ENCODE results near the gene MRPS7.
"Not testable (repeated sequence)": the region's sequence is repeated elsewhere in the genome, so short reads cannot be mapped to it uniquely, and the experiment has no call there.

The MRPS7 gene

DNA sequence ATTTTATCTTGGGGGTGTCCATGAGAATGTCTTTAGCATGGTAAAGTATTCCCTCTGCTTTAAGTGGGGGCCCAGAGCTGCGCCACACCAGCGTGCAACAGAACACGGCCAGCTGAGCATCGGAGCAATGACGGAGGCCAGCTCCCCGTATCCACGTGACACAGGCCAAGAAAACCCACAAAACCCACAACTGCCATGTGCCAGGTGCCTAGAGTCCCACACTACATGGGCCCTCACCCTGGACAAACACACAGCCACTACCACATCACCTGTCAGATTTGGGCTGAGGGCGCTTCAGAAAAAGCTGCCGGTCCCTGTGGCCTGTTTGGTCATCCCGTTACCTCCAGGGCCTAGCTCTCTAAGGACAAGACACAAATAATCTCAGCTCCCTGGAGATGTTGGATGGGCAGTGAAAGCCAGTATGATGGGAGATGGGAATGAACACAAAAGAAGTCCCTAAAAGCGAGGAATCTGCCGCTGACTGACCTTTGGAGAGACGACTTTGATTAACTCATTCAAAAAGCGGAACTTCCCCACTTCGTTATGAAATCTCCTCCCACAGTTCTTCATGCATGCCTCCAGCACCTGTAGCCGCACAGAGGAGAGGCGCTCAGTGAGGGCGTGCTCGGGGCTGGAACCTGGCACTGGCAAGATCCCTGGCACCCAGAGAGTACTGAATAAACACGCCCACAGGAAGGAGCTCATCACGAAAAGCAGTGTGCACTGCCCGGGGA lies 17.4 kb upstream of the MRPS7 start:
- no peak for FAIRE-seq

DNA sequence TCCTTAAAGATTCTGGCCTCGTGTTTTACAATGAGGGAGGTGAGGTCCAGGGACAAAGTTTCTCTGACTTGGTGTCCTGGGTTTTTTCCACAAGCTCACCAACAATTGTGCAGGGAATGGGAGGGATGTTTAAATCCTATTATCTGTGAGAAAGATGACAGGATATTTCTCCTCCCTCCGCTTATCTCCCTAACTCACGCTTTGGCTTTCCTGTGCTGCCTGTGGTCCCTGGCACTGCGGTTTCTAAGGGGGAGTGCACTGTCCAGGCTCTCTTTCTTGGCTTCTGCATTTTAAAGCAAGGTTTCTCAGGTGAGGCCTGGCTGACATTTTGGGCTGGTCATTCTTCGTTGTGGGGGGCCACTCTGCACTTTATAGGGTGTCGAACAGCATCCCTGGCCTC lies 16.7 kb upstream of the MRPS7 start:
- no peak for FAIRE-seq

DNA sequence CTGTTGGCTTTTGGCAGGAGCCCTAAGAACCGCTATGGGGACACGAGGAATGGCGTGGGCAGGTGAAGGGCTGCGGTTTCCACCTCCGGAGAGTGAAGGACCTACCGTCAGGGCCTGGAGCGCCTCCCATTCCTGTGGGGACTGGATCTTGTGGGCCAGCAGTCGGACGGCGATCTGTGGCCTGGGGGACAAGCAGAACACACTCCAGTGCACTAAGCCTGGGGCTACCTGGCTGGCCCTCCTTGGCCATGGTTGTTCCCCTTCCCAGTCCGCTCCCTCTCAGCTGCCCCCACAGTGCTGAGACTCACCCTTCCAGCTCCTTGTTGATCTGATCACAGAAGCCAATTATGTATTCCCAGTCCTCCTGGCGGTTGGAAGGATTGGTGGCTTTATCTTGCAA lies 15.3 kb upstream of the MRPS7 start:
- no peak for FAIRE-seq

DNA sequence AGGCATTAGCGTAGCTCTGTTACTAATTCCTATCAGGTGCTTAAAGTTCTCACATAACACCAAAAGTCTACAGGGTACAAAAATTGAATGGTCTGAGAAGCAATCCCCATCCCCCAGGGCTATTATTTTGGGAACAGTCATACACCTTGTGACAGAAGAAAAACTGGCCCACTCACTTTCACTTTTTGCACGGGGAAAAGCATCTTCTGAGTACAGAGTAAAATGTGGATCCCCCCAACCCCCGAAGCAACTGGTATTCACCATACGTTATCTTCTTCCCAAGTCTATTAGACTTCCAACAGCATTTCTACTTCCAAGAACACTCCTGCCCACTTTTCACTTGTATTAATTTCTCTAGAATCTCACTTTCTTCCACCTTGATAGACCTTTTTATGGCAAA lies 12.1 kb upstream of the MRPS7 start:
- no peak for FAIRE-seq

DNA sequence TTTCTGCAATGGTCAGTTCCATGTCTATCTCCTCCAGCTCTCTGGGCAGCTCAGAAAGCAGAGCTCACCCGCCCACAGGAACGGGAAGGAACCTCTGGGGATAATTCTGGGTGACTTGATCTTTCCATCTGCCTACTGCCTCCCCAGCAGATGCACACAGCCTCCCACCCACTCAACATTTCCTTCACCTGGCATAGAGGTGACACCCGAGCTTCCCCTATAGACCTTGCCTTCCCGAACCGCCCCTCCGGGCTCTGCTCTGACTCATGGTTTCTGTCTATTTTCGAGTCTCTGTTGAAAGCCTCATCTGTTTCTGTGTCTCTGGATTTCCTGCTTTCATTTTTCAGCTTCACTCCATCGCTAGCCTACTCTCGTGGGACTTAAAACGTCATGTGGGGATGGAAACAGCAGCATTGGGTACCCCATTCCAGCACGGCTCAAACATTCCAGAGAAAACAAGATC lies 11.6 kb upstream of the MRPS7 start:
- FAIRE-seq: no peak

DNA sequence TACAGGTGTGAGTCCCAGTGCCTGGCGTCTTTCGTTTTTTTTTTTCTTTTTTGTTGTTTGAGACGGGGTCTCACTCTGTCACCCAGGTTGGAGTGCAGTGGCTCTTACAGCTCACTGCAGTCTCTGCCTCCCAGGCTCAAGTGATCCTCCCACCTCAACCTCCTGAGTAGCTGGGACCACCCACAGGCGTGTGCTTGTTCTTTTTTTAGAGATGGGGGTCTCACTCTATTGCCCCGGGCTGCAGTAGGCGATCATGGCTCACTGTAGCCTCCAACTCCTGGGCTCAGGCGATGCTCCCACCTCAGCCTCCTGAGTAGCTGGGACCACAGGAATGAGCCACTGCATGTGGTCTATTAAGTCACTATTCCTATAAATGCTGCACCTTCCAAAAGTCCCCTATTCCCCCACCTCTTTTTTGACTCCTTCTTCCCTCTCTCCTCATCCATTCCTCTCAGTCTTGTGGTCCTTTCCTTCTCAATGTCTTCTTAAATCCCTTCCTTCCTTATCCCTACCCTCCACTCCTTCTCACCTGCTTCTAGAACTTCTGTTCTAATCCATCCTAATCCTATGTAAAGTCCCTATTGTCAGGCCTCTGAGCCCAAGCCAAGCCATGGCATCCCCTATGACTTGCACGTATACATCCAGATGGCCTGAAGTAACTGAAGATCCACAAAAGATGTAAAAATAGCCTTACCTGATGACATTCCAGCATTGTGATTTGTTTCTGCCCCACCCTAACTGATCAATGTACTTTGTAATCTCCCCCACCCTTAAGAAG lies 9.5 kb upstream of the MRPS7 start:
- FAIRE-seq: no peak

DNA sequence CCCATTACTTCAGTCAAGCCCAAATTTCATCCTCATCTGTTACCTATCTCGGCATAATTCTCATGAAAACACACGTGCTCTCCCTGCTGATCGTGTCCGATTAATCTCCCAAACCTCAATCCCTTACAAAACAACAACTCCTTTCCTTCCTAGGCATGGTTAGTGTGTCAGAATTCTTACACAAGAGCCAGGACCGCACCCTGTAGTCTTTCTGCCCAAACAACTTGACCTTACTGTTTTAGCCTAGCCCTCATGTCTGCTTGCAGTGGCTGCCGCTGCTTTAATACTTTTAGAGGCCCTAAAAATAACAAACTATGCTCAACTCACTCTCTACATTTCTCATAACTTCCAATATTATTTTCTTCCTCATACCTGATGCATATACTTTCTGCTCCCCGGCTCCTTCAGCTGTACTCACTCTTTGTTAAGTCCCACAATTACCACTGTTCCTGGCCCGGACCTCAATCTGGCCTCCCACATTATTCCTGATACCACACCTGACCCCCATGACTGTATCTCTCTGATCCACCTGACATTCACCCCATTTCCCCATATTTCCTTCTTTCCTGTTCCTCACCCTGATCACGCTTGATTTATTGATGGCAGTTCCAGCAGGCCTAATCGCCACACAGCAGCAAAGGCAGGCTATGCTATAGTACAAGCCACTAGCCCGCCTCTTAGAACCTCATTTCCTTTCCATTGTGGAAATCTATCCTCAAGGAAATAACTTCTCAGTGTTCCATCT lies 5.6 kb upstream of the MRPS7 start:
- not testable (repeated sequence) for FAIRE-seq

DNA sequence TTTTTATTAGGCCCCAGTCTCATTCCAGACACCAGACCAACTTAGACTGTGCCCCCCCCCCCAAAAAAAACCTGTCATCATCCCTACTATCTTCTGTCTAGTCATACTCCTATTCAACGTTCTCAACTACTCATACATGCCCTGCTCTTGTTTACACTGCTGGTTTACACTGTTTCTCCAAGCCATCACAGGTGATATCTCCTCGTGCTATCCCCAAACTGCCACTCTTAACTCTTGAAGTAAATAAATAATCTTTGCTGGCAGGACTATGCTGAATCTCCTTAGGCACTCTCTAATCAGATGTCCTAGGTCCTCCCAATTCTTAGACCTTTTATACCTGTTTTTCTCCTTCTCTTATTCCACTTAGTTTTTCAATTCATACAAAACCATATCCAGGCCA lies 4.5 kb upstream of the MRPS7 start:
- not testable (repeated sequence) for FAIRE-seq

DNA sequence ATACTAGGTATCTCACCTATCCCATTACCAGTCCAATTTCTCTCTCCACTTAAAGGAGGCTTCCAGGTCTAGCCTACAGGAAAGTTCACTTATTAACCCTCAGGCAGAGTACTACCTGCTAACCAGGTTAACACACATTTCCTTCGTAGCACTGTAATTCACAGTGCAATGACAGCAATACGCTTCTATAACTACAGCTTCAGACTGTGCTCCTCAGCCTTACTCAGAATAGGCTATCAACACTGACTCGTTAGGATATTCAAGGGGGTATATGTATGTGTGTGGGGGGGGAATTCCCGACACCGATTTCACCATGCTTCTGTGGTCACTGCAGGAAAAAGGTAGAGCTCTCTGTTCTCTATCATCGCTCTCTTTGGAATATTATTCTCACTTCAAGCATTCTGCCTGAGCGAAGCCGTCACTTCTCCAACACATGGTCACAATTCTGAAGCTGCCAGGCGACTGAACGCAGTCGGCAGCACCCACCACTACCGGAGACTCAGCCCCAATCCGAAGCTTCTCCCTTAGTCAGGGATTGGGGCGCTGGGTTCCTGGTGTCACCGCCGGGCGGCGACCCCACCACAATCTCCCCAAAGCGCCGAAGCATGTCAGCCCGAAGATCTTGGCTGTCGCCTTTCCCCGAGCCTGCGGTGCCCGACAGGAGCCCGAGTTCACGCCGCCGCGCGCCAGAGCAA lies 891 bp upstream of the MRPS7 start:
- no peak for FAIRE-seq

DNA sequence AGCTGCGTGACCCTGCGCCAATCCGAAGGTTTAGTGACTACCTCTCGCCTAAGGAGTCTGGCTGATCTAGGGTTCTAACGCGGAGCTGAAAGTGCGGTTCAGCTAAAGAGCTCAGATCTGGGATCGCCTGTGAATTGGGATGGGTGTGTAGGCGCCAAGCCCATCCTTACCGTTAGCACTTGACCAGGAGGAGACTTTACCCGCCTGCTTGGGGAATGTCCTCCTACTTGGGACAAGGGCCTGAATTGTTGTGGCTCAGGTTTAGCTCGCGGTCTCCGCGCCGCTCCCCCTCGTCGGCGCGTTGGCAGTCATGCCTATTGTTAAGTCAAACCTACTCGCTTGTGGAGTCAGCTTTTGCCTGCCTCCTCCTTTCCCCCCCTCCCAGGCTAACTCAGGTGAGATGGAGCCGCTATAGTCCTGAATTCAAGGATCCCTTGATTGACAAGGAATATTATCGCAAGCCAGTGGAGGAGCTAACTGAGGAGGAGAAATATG lies 480 bp downstream of the MRPS7 start:
- FAIRE-seq: no peak

DNA sequence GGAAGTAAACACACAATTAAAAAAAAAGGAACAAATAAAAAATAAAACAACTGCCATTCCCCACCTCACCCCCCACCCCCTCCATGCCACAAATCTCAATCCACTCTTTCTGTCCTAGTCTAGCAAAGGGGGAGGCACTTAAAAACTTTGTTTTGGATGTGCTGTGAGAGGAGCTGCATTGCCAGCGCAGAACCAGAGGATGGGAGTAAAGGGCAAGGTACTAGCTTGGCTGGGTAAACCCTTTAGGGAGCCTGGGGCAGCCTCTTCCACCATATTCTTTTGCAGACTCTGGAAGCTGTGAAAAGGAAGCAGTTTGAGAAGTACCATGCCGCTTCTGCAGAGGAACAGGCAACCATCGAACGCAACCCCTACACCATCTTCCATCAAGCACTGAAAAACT lies 1.4 kb downstream of the MRPS7 start:
- FAIRE-seq: no peak

DNA sequence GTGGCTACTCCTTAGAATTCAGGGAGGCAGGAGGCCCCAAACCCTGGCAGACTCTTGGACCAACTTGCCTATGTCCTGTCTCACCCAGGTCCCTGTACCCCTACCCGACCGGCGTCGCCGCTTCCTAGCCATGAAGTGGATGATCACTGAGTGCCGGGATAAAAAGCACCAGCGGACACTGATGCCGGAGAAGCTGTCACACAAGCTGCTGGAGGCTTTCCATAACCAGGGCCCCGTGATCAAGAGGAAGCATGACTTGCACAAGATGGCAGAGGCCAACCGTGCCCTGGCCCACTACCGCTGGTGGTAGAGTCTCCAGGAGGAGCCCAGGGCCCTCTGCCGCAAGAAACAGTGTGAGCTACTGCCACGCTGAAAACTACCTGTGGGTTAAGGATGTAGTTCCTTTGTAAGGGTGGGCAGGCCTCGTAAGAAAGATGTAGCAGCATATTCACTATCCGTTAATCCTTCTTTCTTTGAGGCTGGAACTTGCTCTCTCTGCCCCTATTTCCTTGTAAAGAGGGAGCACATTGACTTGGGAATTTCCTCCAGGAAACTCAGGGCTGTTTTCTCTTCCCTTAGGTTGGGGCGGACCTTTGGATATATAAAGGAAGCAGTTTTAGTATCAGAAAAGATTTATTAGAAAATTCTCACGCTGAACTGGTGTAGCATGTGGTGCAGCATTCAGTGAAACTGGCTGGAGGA lies 4.1 kb downstream of the MRPS7 start:
- no peak for FAIRE-seq

DNA sequence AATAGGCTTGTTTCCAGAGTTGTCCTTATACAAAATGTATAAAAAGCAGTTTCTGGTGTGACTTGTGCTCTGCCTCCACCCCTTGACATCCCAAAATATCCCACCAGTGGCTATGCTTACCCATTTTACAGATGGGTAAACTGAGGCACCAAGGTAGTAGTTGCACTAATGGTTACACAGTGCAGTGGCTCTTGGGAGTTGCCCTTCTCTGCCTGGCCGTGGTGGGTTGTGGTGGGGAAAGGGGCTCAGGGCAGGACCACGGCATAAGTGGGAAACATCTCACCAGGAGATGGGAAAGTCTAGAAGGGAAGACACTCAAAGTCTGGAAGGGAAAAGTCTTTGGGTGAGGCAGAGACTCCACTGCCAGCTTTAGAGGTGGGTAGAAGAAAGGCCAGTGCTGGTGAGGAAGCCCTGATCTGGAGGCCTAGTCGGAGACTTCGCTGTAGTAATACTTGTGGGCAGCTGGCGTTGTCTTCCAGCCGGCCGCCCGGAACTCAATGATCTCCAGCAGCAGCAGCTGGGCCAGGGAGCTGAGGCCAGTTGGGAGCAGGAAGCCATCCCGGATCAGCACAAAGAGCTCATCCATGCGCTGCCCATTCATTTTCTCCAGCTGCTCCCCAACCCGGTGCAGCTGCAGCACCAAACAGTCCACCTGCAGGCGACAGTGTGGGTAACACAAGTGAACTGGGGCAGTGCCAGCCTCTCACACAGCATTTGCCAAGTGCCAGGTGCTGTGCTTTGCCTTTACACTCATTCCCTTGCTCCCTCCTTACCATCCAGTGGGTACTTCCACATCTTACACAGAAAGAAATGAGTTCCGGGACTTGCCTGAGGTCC lies 4.9 kb downstream of the MRPS7 start:
- FAIRE-seq: no peak

DNA sequence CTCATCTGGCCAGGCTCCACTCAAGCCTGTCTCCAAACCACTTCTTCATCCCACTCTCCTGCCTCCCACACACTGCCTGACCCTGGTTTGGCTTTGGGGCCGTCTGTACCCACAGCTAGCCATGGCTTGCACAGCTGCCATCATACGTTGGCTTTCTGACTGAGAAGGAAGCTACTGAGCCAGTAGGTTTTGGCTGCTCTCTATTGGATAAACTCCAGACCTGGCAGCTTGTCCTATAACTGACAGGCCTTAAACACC lies 5.4 kb downstream of the MRPS7 start:
- no peak for FAIRE-seq

DNA sequence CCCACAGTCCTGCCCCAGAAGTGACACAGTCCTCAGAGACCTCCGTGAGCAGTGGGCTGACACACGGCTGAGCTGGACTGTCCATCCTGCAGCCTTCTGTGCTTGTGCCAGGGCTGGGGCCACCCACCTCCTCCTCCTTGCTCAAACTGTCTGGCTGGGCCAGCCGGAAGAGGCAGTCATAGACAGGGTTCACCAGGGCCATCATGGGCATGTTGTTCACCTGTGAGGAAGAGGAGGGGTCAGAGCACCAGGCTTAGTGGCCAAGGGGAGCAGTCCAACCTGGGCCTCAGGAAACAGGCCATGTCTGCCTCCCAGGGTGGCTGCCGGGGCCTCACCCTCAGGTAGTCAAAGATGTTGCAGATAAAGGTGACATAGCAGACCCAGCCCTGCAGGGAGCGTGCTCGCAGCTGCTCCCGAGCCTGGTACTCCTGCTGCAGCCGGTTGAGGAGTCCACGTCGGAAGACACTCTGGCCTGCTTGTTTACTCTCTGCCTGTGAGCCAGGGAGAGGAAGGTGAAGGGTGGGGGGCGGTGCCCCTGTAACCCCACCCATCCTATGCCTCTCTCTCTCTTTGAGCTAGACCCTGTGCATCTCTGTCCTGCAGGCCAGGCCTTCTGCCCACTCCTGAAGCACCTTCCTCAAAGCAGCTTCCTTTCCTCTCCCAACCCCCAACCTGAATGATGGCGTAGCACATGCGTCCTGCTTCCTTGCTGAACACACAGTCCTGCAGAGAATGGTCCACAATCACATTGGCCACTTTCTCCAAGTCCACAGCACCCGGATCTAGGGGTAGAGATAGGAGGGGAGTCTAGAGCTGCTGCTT lies 5.9 kb downstream of the MRPS7 start:
- no peak for FAIRE-seq

DNA sequence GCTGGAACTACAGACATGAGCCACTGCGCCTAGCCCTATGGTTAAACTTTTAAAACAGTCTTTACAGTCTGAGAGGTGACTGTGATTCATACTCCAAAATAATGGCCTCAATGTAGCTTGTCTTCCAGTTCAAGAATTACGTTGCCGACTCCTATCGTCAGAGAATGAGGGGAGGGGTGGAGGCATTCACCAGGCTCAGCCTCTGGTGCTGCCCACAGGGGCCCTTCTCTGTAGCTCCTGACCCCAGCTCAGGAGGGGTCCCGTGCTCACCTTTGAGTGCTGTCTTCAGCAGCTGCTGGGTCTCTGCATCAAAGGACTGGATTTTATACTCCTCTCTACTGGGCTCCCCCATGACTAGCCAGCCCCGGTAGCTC lies 8.2 kb downstream of the MRPS7 start:
- FAIRE-seq: no peak

DNA sequence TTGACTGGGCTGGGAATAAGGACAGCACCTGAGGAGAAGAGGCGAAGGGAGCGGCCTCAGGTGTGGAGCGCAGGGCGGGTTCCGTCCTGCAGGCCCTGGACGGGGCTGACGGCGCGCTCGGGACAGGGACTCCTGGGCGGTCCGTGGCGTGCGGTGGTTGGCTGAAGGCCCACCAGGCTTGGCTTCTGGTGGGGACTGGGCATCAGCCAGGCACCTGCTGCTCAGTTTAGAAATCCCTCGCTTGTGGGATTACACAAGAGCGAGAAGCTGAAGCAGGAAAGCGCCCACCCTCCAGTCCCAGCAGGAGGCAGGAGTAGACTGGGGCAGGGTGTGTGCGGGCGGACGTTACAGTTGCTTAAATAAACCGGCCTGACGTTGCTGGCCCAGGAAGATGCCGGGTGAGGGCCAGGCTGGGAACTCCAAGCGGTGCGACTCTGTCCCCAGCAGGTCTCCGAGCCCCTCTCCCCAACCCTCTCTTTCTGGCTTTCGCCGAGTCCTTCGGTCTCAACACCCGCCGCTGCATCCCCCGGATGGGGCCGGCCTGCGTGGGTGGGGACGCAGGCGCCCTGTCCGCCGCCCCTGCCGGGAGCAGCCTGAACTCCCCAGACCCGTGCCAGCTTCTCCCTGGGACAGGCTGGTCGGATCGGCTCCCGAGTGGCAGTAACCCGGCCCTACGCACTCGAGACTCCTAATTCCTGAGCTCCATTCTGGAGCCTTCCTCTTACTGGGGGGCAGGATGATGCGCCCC lies 8.7 kb downstream of the MRPS7 start:
- FAIRE-seq: no peak

DNA sequence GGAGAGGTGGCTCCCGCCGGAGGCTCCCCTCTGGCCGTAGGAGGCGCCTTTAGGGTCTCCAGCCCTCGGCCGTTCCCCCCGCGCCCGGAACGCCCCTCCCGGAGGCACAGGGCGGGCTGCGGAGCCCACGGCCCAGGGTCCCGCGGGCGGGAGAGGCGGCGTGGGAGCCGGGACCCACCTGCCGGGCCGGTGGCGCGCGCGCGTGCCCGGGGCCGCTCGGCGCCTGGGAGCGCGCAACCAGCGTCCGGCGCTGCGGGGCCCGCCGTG lies 9.2 kb downstream of the MRPS7 start, which contains the start of gene MIF4GD:
TSS of gene MIF4GD (minus strand) at position 266 of the 267 bp plus-strand sequence. CDS start 1,036 bp downstream, outside the sequence.
- no peak for FAIRE-seq

DNA sequence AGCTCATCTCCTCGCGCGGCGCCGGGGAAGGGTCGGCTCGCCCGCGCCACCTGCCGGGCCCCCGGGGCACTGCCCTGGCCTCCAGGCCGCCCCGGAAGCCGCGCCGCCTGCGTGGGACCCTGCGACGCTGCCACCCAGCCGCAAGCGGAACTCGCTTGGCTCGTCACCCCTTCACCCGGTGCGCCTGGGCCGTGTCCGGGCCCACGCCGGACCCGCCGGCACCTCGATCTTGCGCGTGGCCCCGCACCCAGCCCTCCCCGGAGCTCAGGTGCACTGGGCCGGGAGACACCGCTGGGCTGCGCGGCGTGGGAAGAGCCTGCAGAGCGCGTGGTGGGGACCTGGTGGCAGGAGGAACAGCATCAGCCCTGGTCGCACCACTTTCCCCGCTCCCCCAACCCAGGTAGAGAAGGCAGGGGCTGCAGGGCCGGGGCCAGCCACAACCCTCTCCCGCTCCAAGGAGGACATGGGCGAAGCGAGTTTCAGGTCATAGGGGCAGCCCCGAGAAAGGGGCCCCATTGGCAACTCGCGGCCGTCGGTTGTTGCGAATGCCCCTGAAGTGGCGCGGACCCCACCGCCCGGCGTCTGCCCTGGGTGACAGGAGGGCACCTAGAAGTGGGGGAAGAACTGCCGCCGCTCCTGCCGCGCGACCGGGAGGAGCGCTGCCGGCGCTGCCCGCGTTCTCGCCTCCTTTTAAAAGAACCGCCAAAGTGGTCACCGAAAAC lies 9.7 kb downstream of the MRPS7 start:
- no peak for FAIRE-seq
